A549 (cell line): ENCODE results near the gene POLR1F.

ENCODE experiments used
- CTCF ChIP-seq: fragments of >200 bp; sonication (Bioruptor Twin); formaldehyde crosslinking; IDR thresholded peaks from 3 replicates; pipeline ENCODE4 v1.5.1; 2016
- EHF ChIP-seq: fragments of 250-450 bp; sonication (Bioruptor Pico); IDR thresholded peaks from 2 replicates; pipeline ENCODE4 v1.5.0; 2020; ENCODE audit warnings: mild to moderate bottlenecking
- EP300 ChIP-seq, 2 experiments: fragments of >200 bp; sonication (Bioruptor Twin); formaldehyde crosslinking; IDR thresholded peaks; 2 replicates in 1 of 2; 3 replicates in 1 of 2; pipeline ENCODE4 v1.6.1; 2016 to 2017
- GATA3 ChIP-seq: IDR thresholded peaks from 2 replicates; pipeline ENCODE4 v1.6.1; 2012; ENCODE audit warnings: borderline replicate concordance
- MAFK ChIP-seq: fragments of 450-650 bp; IDR thresholded peaks from 2 replicates; pipeline ENCODE4 v1.6.1; 2014; ENCODE audit not compliant: partially characterized antibody
- NFE2L2 ChIP-seq: fragments of 150-350 bp; conservative IDR thresholded peaks from 2 replicates; pipeline ENCODE4 v1.6.1; 2014; ENCODE audit warnings: low read length
- POLR2A ChIP-seq: IDR thresholded peaks from 2 replicates; pipeline ENCODE4 v1.6.1; 2012; ENCODE audit warnings: mild to moderate bottlenecking, low read length
- RCOR1 ChIP-seq: fragments of 150-350 bp; IDR thresholded peaks from 2 replicates; pipeline ENCODE4 v1.6.1; 2014; ENCODE audit warnings: antibody characterized with exemption, low read length, low read depth
- SREBF2 ChIP-seq: fragments of 450-650 bp; IDR thresholded peaks from 2 replicates; pipeline ENCODE4 v1.6.1; 2014; ENCODE audit warnings: mild to moderate bottlenecking, moderate library complexity
- TP53 ChIP-seq: fragments of 250-450 bp; sonication (Bioruptor Pico); IDR thresholded peaks from 2 replicates; pipeline ENCODE4 v1.5.0; 2021; ENCODE audit warnings: mild to moderate bottlenecking, moderate library complexity
- USF2 ChIP-seq: fragments of 450-650 bp; IDR thresholded peaks from 2 replicates; pipeline ENCODE4 v1.6.1; 2014; ENCODE audit warnings: antibody characterized with exemption
- TF ChIP-seq, protein P1 (sequence below): fragments of 200-600 bp; sonication (generic); IDR thresholded peaks from 2 replicates; pipeline ENCODE4 v1.6.1; 2016; ENCODE audit warnings: antibody characterized with exemption, mild to moderate bottlenecking, moderate library complexity

- TF ChIP-seq EHF (CRISPR knock-in tag) (no peak), POLR2A (no peak), TP53 (CRISPR knock-in tag) (no peak), CTCF (peak; percentile 79), NFE2L2 (no peak), SREBF2 (no peak), MAFK (no peak), EP300 (IDR thresholded peaks at IDR 0.05) (no peak), RCOR1 (no peak), USF2 (no peak), GATA3 (no peak)
- TF ChIP-seq, protein P1, sequence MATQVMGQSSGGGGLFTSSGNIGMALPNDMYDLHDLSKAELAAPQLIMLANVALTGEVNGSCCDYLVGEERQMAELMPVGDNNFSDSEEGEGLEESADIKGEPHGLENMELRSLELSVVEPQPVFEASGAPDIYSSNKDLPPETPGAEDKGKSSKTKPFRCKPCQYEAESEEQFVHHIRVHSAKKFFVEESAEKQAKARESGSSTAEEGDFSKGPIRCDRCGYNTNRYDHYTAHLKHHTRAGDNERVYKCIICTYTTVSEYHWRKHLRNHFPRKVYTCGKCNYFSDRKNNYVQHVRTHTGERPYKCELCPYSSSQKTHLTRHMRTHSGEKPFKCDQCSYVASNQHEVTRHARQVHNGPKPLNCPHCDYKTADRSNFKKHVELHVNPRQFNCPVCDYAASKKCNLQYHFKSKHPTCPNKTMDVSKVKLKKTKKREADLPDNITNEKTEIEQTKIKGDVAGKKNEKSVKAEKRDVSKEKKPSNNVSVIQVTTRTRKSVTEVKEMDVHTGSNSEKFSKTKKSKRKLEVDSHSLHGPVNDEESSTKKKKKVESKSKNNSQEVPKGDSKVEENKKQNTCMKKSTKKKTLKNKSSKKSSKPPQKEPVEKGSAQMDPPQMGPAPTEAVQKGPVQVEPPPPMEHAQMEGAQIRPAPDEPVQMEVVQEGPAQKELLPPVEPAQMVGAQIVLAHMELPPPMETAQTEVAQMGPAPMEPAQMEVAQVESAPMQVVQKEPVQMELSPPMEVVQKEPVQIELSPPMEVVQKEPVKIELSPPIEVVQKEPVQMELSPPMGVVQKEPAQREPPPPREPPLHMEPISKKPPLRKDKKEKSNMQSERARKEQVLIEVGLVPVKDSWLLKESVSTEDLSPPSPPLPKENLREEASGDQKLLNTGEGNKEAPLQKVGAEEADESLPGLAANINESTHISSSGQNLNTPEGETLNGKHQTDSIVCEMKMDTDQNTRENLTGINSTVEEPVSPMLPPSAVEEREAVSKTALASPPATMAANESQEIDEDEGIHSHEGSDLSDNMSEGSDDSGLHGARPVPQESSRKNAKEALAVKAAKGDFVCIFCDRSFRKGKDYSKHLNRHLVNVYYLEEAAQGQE, result no peak
Observed at GRCh38 chr7:19713676-19714075, 4.8 kb upstream of the POLR1F start.
